Measurements from ENCODE around the gene SYT2.

GRCh38 chr1:202687798-202688197 lies 22.5 kb downstream of the SYT2 start:
- TF ChIP-seq GABPA (tag; conservative IDR thresholded peaks at IDR 0.05; ENCODE audit: low read depth) = no peak
- no peak for TF ChIP-seq MXI1 (IDR thresholded peaks at IDR 0.05; ENCODE audit: low read depth, low read length)
